CD4-positive, alpha-beta T cell treated with Interleukin-6 at 100 ng/mL for 8 hours (primary cell): ENCODE data around the gene COA1.

Source experiments
- DNase-seq: peaks from one replicate; pipeline ENCODE4 v3.0.0-alpha.2; 2020; ENCODE audit warnings: mixed read lengths, low spot score

Gene COA1

GRCh38 chr7:43590862-43591557, 138.3 kb downstream of the COA1 start:
- no peak for DNase-seq

GRCh38 chr7:43589728-43590127, 139.6 kb downstream of the COA1 start:
- DNase-seq, result no peak
